ENCODE measurements around the gene OR51B2. TPM values are rescaled to one million over a fixed set of nuclear protein-coding genes. Genes with fewer than 3 reads are reported as not detected.
"Not testable (repeated sequence)": the region's sequence is repeated elsewhere in the genome, so short reads cannot be mapped to it uniquely, and the experiment has no call there.

The OR51B2 gene
- not detected for polyA plus RNA-seq (2013, experiment 1 of 2; ENCODE audit: insufficient read length)
- not detected for polyA plus RNA-seq (2013, experiment 2 of 2; ENCODE audit: insufficient read length)

- DNase-seq: no peak
These were observed at the start of gene OR51B2 for GRCh38 chr11:5324197-5324596. Gene OR51B2 (minus strand): TSS chr11:5324297. CDS start chr11:5324297, 0 bp downstream.

GRCh38 chr11:5369789-5370188, 45.7 kb upstream of the OR51B2 start:
- DNase-seq: peak; percentile 69

DNA sequence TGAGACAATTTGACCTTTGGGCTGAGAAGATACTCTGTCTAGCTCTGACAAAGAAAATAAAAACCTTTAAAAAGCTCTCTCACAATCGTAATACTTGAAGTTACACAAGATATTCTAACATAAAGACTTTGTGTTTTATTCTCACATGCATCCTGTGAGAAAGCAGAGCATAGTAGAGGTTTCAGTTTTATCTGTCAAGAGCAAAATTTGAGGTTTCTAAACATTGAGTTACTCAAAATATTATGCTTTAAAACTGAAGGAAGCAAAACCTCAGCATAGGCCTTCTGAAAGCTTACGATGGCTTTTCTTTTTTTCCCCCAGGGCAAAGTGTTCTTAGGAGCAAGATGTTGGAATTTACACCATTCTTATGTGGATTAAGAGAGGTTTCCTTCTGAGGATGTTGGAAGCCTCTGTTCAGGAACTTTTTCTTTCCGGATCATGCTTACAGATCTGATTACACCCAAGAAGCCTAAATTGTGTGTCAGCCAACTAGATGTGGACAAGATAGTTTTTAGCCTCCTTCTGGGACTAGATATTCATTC, 44.5 kb upstream of the OR51B2 start:
- DNase-seq: no peak

DNA sequence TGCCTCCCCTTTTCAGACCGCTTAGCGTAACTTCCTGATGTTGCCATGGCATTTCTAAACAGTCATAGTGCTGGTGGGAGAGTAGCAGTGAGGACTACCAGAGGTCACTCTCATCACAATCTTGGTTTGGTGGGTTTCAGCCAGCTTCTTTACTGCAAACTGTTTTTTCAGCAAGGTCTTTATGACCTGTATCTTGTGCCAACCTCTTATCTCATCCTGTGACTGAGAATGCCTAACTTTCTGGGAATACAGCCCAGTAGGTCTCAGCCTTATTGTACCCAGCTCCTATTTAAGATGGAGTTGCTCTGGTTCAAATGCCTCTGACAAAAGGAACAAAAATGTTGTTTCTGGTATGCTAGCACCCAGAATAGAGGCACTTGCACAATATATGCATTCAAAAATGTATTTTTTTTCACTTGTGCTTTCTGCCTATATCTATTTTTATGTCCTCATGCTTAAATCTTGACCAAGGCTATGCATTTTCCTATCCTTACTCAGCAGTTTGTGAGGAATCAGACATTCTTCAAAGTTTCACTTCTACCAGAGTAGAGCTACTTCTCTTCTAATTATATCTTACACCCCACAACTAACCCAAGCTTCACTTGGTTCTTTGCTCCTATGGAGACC, 43.5 kb upstream of the OR51B2 start:
- peak; percentile 85 for DNase-seq

GRCh38 chr11:5366856-5367255, 42.8 kb upstream of the OR51B2 start:
- DNase-seq: peak; percentile 22

GRCh38 chr11:5366365-5366764, 42.3 kb upstream of the OR51B2 start:
- DNase-seq: not testable (repeated sequence)

DNA sequence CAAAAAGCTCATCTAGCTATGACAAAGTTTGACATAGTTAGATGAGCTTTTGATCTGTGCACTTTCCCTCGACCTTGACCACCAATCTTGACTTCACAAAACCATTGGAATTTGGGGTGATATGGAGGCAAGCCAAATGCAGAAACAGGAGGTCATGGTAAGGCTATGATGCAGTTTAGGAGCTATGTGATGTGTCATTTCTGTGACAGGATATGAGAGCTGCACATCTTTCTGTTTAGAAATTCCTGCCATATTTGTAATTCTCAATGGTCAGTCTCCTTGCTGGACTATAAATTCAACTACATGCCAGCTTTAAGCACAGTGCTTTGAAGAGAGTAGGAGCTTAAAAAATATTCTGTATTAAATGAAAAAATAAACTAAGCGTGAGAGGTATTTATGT, 40.1 kb upstream of the OR51B2 start:
- peak; percentile 90 for DNase-seq

GRCh38 chr11:5363679-5364078, 39.6 kb upstream of the OR51B2 start:
- no peak for DNase-seq

DNA sequence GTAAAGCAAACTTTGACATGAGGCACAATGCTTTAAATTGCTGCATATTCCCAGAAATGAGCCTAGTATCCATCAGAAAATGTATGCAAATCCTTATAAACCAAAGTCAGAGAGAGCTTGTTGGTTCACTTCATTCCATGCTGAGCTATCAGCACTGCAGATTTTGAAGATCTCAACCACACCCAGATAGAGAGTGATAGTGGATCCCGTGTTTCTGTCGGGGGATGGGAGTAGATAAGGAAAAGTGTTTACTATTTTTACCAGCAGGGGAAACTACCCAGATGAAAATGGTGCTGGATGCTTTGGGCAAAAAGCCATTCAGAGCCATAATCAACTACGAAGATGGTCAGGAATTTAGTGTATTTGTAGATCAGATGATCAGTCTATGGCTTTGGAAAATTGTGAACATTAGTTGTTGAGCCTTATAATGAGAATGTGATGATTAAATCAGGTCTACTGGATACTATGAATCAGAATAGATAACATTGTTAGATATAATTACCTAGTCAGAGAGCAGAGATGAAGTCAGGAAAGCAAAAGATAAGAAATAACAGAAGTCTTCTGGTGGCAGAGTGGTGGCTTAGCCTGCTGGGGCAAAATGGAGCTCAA, 38.0 kb upstream of the OR51B2 start:
- DNase-seq: no peak

GRCh38 chr11:5356031-5356430, 31.9 kb upstream of the OR51B2 start:
- not testable (repeated sequence) for DNase-seq

GRCh38 chr11:5351208-5351607, 27.1 kb upstream of the OR51B2 start, which contains the start of gene OR51B6:
Gene OR51B6 (plus strand): TSS chr11:5351508. CDS start chr11:5351508, 0 bp downstream.
- DNase-seq: no peak

DNA sequence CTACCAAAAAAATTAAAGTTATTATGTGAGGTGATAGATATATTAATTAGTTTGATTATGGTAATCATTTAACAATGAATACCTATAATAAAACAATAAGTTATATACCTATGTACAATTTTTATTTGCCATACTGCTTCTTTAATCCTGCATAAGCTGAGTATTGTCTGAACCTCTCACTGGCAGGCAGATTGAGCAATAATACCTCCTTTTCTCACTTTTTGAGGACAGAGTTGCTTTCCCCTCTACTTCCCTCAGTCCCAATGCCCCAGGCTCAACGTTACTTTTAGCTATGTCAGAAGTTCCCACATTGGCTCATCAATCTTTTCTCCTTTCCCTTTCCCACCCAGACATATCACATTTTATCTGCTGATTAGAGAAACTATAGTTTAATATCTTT, 25.5 kb upstream of the OR51B2 start:
- no peak for DNase-seq

GRCh38 chr11:5348551-5349194, 24.6 kb upstream of the OR51B2 start:
- DNase-seq: no peak

DNA sequence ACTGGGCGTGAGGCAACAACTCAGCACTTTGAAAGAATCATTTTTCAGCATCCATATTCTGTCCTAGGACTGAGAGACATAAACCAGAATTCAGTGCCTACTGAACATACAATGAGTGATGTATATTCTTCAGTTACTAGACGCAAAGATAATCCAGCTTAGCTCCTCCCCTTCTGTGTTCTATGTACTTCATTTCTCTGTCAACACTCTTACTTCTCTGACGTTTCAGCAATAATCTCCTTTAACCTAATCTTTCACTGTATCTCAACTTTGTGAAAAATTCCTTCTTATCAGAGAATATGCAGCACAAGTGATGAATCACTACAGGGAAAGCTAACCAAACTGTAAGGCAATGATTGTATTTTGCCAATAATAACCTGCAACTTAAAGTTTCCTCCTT, 21.7 kb upstream of the OR51B2 start:
- DNase-seq: no peak

- no peak for DNase-seq
These were observed 19.6 kb upstream of the OR51B2 start, which contains the start of gene OR51B5 for GRCh38 chr11:5343474-5344335. Gene OR51B5 (minus strand): TSS chr11:5343524. CDS start chr11:5343524, 0 bp downstream.

GRCh38 chr11:5339771-5340322, 15.8 kb upstream of the OR51B2 start:
- no peak for DNase-seq

DNA sequence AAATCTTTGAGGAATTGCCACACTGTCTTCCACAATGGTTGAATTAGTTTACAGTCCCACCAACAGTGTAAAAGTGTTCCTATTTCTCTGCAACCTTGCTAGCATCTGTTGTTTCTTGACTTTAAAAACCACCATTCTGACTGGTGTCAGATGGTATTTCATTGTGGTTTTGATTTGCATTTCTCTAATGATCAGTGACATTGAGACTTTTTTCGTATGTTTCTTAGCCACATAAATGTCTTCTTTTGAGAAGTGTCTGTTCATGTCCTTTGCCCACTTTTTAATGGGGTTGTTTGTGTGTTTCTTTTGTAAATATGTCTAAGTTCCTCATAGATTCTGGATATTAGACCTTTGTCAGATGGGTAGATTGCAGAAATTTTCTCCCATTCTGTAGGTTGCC, 13.2 kb upstream of the OR51B2 start:
- DNase-seq: not testable (repeated sequence)

DNA sequence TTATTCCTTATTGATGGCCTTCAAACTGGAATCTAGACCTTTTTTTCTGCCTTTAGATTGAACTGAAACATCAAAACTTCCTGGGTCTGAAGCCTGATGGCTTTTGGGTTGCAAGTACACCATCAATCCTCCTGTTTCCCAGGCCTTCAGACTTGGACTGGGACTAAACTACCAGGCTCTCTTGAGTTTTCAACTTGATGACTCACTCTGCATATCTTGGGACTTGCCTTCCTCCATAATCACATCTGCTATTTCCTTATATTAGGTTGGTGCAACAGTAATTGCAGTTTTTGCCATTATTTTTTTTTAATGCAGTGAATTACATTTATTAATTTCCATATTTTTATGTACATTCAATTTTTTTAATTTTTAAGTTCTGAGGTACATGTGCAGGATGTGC, 12.2 kb upstream of the OR51B2 start:
- peak; percentile 14 for DNase-seq

DNA sequence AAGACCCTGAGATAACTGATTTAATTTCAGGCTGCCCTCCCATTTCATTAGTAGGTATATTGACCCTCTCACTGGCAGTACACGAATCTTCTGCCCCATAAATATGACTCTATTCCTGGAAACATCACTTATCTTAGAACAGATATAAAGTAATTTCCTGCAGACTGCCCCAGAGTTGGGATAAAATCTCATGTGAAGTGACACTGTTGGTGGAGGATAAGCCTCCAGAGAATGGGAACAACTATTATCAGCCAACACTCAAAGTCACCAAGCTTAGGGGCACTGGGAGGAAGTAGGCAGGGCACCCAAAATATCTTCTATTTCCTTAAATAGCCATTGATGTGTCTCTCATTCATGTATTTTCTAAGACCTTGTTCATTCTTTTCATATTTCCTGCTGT, 11.1 kb upstream of the OR51B2 start:
- no peak for DNase-seq

DNA sequence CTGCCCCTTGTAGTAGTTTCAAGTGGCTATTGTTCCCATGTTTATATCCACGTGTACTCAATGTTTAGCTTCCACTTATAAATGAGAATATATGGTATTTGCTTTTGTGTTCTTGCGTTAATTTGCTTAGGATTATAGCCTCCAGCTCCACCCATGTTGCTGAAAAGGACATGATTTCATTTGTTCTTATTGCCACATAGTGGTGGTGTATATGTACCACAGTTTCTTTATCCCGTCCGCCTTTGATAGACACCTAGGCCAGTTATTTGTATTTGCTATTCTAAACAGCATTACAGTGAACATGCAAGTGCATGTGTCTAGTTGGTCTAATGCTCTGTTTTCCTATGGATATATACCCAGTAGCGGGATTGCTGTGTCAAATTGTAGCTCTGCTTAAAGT, 6.8 kb downstream of the OR51B2 start:
- no peak for DNase-seq

DNA sequence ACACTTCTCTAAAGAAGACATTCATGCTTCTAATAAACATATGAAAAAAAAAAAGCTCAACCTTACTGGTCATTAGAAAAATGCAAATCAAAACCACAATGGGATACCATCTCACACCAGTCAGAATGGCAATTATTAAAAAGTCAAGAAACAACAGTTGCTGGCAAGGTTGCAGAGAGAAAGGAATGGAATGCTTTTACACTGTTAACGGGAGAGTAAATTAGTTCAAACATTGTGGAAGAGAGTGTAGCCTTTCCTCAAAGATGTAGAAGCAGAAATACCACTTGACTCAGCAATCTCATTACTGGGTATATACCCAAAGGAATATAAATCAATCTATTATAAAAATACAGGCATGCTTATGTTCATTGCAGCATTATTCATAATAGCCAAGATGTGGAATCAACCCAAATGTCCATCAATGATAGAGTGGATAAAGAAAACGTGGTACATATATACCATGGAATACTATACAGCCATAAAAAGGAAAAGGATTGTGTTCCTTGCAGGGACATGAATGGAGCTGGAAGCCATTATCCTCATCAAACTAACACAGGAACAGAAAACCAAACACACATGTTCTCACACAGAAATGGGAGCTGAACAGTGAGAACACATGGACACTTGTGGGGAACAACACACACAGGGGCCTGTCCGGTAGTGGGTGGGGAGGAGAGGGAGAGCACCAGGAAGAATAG, 10.6 kb downstream of the OR51B2 start:
- DNase-seq: not testable (repeated sequence)

Data from fibroblast of skin of abdomen (primary cell).